GM19467 (cell line): Measurements from ENCODE around the gene EXOC4.

Experiments
- ATAC-seq: cut with Tn5 transposase; IDR thresholded peaks from one replicate; pipeline ENCODE4 v1.9.1; 2021; ENCODE audit warnings: mild to moderate bottlenecking, moderate library complexity; ENCODE audit not compliant: unreplicated experiment

The EXOC4 gene

GRCh38 chr7:133850497-133851280 lies 597.8 kb downstream of the EXOC4 start:
- no peak for ATAC-seq

- ATAC-seq = no peak
Measured at GRCh38 chr7:133851411-133851810, 598.5 kb downstream of the EXOC4 start.

GRCh38 chr7:133853706-133854276 lies 600.9 kb downstream of the EXOC4 start:
- peak; percentile 80 for ATAC-seq

- no peak for ATAC-seq
Measured at GRCh38 chr7:133854739-133855138, 601.9 kb downstream of the EXOC4 start.

- no peak for ATAC-seq
Measured at GRCh38 chr7:133857376-133858119, 604.7 kb downstream of the EXOC4 start.

DNA sequence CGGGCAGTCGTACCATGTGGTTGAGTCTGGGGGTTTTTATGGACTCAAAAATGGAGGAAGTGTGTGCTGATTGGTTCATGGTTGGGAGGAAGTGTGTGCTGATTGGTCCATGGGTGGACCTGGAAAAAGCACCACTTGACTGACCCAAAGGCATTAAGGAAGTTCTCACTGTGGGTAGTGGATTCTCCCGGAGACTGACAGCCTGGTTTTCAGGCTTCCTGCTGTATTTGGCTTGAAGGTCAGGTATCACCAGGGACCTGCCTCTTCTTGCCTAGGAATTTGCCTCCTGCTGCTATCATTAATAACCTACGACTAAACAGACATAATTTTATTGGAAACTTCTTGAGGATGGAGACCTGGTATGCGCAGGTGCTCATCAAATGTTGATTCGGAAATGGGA lies 605.4 kb downstream of the EXOC4 start:
- no peak for ATAC-seq

DNA sequence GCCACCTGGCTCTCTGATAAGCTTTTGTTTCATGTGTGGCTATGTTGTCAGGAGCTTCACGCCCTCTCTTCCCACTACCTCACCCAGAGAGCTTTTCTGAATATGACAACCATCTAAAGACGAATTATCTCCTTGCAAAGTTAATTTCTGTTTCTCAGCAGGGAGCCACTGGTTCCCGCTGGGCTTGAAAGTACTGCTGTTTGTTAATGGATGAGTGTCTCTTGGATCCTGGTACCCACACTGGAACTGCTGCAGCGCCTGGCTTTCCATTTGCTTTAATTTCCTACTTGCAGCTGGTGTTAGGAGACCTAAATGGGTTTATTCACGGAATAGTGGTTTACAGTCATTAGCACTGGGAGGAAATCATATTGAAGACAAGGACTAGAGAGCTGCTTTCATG lies 606.4 kb downstream of the EXOC4 start:
- ATAC-seq = no peak

GRCh38 chr7:133859871-133860450 lies 607.1 kb downstream of the EXOC4 start:
- ATAC-seq = no peak

- no peak for ATAC-seq
Measured at GRCh38 chr7:133860628-133861335, 607.9 kb downstream of the EXOC4 start.

DNA sequence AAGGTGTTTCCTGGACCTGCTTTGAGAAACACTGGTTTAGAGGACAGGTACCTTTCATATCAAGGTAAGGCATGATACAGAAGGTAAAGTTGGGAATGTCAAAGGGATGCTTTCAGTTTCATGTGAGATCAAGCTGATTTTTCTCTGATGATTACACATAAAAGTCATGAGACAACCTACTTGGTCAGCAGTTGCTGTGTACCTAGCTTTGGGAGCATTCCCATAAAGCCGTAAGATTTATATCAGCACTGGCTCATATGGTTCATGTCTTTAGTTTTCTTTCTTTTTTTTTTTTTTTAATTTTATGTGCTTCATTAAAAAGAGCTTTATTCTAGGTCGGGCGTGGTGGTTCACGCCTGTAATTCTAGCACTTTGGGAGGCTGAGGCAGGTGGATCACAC lies 609.0 kb downstream of the EXOC4 start:
- ATAC-seq = no peak

GRCh38 chr7:133863362-133864061 lies 610.6 kb downstream of the EXOC4 start:
- ATAC-seq = no peak

GRCh38 chr7:133869556-133869955 lies 616.7 kb downstream of the EXOC4 start:
- ATAC-seq = no peak

DNA sequence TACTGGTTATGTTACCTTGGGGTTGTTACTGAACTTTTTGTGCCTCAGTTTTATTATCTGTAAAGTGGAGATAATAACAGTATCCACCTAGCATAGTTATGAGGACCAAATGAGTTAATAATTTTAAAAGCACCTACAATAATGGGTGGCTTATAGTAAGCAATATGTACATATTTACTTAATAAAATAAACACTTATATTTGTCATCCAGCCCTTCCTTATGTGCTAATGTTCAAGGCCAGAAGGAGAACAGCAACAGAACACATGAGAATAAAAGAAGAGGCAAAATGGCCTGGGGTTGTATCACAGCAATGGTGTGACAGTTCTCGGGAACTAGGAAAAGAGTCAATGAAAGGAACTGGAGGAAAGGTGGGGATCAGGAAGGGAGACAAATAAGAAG lies 618.9 kb downstream of the EXOC4 start:
- ATAC-seq = no peak

DNA sequence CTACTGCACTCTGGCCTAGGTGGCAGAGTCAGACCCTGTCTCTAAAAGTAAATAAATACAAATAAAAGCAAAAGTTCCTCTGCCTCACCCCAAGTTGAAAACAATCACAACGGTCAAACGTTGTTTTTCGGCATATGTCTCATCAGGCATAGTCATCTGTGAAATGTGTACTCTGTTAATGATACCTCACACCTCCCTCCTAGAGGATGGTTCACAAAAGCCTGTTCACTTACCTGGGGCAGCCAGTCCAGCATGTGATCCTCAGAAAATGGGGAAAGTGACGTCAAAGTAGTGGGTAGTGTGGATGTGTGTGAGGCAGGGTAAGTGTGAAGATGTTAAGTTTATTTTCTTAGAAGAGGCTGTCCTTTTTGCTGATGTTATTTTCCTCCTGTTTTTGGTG lies 620.3 kb downstream of the EXOC4 start:
- ATAC-seq = no peak

DNA sequence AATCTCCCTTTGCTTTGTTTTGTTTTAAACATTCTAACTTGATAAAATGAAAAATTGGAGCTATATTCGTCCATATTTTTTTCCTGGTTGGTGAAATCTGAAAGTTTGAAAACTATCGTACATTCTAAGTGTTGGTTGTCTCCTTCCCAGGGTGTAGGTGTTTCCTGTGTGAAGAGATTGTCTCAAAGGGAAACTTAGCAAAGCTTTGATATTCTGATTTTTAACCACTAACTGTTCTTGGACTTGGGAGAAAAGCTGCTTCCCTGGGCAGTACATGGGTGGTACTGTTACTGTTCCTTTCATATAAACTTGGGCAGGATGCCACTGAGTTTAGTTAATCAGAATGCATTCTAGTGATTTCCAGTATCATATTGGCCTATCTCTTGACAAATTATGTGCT lies 620.8 kb downstream of the EXOC4 start:
- no peak for ATAC-seq

- no peak for ATAC-seq
Measured at GRCh38 chr7:133883591-133883990, 630.7 kb downstream of the EXOC4 start.

DNA sequence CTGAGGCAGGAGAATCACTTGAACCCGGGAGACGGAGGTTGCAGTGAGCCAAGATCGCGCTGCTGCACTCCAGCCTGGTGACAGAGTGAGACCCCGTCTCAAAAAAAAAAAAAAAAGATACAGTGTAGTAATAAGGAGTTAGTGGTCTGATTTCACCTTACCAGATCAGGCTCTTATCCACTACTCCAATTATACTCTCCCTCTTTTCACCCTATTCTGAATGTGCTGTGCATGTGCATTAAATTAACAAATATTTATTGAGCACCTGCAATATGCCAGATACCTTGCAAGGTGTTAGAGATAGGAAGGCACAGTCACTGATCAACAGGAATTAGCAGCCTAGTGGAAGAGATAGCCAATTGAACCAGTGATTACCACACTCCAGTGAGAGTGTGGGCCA lies 632.3 kb downstream of the EXOC4 start:
- no peak for ATAC-seq

- no peak for ATAC-seq
Measured at GRCh38 chr7:133886086-133886485, 633.2 kb downstream of the EXOC4 start.

DNA sequence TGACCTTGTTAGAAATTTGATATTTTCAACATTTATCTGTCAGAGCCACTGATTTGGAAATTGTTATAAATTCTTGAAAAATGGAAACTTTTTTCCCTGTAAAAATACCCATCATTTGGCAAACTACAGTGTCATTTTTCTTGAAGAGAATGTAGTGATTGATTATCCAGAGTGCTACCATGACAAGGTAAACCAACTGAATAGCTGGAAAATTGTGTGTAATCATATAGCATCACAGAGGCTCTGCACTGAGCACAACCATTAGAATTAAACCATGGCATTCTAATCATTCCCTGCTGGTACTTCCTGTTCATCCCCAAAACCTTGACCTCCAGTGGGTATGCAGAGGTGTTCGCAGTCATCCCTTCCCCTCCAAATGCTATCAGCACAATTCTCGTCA lies 633.9 kb downstream of the EXOC4 start:
- ATAC-seq = no peak

- ATAC-seq = no peak
Measured at GRCh38 chr7:133887459-133887858, 634.6 kb downstream of the EXOC4 start.
